Right lobe of liver (tissue), 6 donors: Measurements from ENCODE around the gene CS. TPM values are rescaled to one million over a fixed set of nuclear protein-coding genes. Genes with fewer than 3 reads are reported as not detected.

ENCODE experiments used
- ATAC-seq, 4 donors: fragments of 200-7000 bp; cut with Tn5 transposase; one replicate each; pipeline ENCODE4 v1.9.1; 2020; ENCODE audit warnings: mild to moderate bottlenecking in 4 of 4, moderate library complexity in 4 of 4
- DNase-seq, 3 donors: peaks; one replicate each; pipeline ENCODE4 v3.0.0-alpha.2; 2020
- H3K27ac ChIP-seq, 3 donors: fragments of 200-600 bp; one replicate each; pipeline ENCODE4 v1.8.0; 2022
- H3K27me3 ChIP-seq, 2 donors: fragments of 200-600 bp; one replicate each; pipeline ENCODE4 v1.8.0; 2022
- H3K36me3 ChIP-seq, 4 donors: fragments of 200-600 bp; sonication (generic) in 1 of 4; one replicate each; pipeline versions ENCODE4 v1.5.1 to v1.8.0; 2017 to 2022; ENCODE audit warnings: control low read depth in 1 of 4
- H3K4me1 ChIP-seq, 4 donors: fragments of 200-600 bp; sonication (generic) in 1 of 4; one replicate each; pipeline versions ENCODE4 v1.5.1 to v1.8.0; 2017 to 2022; ENCODE audit warnings: control low read depth in 1 of 4
- H3K4me3 ChIP-seq, 3 donors: fragments of 200-600 bp; one replicate each; pipeline ENCODE4 v1.8.0; 2022
- H3K9me3 ChIP-seq, 4 donors: fragments of 200-600 bp; sonication (generic) in 1 of 4; one replicate each; pipeline versions ENCODE4 v1.5.1 to v1.8.0; 2017 to 2022; ENCODE audit warnings: control low read depth in 1 of 4
- CTCF ChIP-seq, 4 donors: fragments of 200-600 bp in 3 of 4; fragments of 450-650 bp in 1 of 4; IDR thresholded peaks; one replicate each; pipeline versions ENCODE4 v1.5.1 to v1.8.0; 2016 to 2022; ENCODE audit warnings: antibody characterized with exemption in 4 of 4, mild to moderate bottlenecking in 2 of 4
- POLR2A ChIP-seq: fragments of 450-650 bp; IDR thresholded peaks from one replicate; pipeline ENCODE4 v1.6.1; 2017; ENCODE audit warnings: antibody characterized with exemption, mild to moderate bottlenecking
- WGBS: methylation state at CpG from one replicate; pipeline ENCODE4 v1.1.6; 2018; ENCODE audit warnings: low coverage, low lambda C conversion rate; ENCODE audit not compliant: insufficient coverage; ENCODE audit errors: missing lambda C conversion rate; 5-methylcytosine and 5-hydroxymethylcytosine counted together
- intact Hi-C, 2 donors: fragments of 100-400 bp; cut with DNase I; formaldehyde crosslinking; loops; one replicate each; pipeline versions ENCODE4 v1.11.2 to v1.14.1; 2022
- total RNA-seq, 6 experiments: library from RNA; depleted of rRNA in 2 of 6; stranded (reverse); fragments of >200 nt in 2 of 6; fragmentation: NEBNext Ultra II Directional in 3 of 6; extraction: Animal tissue kit (Norgen Biotek cat#: 25700) in 3 of 6; gene quantifications; one replicate each; pipeline versions ENCODE4 v1.1.0 to v1.2.4, GENCODE V29; 2016 to 2023
- donor health status: DM: no; HTN: yes; CAD: no.
- donor health status: DM: no; HTN: no; CAD: no.
- donor health status: DM: no; HTN: no; CAD: no.
- donor health status: DM: no; HTN: yes; CAD: no.
- donor health status: DM: no; HTN: yes; CAD: no.

CS gene
- total RNA-seq, 6 experiments from 2014 or later: 45.6 to 109 (median 61.2) TPM

GRCh38 chr12:56257491-56258067 lies 42.6 kb downstream of the CS start:
- H3K36me3 ChIP-seq: peaks cover 0 to 42% (median 17%) of the 10 kb centered on the region in 4 donors
- H3K4me1 ChIP-seq: peaks cover 0 to 15% (median 7%) of the 10 kb centered on the region in 4 donors
- intact Hi-C loops: no loop called here
- H3K4me3 ChIP-seq: peak overlapping the region; percentile 93 to 97 (median 97)
- 0% methylated on average over 3 of the region's 27 CpGs for WGBS
- DNase-seq (no peak), ATAC-seq (peak in 3 of 4 donors; percentile 5 to 20 (median 17))
- no peaks in the 10 kb centered on the region for H3K27me3 ChIP-seq
- no peak for TF ChIP-seq CTCF (IDR thresholded peaks at IDR 0.05)
- TF ChIP-seq POLR2A: no peak
- H3K9me3 ChIP-seq: no peaks in the 10 kb centered on the region
- peak overlapping the region; percentile 74 to 86 (median 75) for H3K27ac ChIP-seq

GRCh38 chr12:56257071-56257470 lies 43.1 kb downstream of the CS start:
- intact Hi-C loops: no loop called here

GRCh38 chr12:56256326-56256960 lies 43.7 kb downstream of the CS start:
- Histone ChIP-seq H3K36me3 (peaks cover 0 to 51% (median 21%) of the 10 kb centered on the region in 4 donors), H3K27ac (no peak overlapping the region), H3K9me3 (no peaks in the 10 kb centered on the region), H3K27me3 (no peaks in the 10 kb centered on the region), H3K4me3 (no peak overlapping the region), H3K4me1 (peaks cover 0 to 15% (median 7%) of the 10 kb centered on the region in 4 donors)
- ATAC-seq: no peak
- no peak for TF ChIP-seq POLR2A
- no peak for TF ChIP-seq CTCF (IDR thresholded peaks at IDR 0.05)
- intact Hi-C loops: no loop called here
- 33% methylated on average over 3 of the region's 4 CpGs for WGBS
- DNase-seq: peak in 1 of 3 donors; percentile 16

More at GRCh38 chr12:56257071-56257470, 43.1 kb downstream of the CS start:
- Histone ChIP-seq H3K27me3 (no peaks in the 10 kb centered on the region), H3K36me3 (peaks cover 0 to 47% (median 19%) of the 10 kb centered on the region in 4 donors), H3K4me1 (peaks cover 0 to 15% (median 7%) of the 10 kb centered on the region in 4 donors), H3K27ac (no peak overlapping the region), H3K9me3 (no peaks in the 10 kb centered on the region), H3K4me3 (peak overlapping the region; percentile 93 to 97 (median 97))
- TF ChIP-seq CTCF (IDR thresholded peaks at IDR 0.05) (no peak), POLR2A (no peak)
- DNase-seq (peak in 1 of 3 donors; percentile 12), ATAC-seq (no peak)
- 79% methylated on average over 6 of the region's 8 CpGs for WGBS

GRCh38 chr12:56255671-56256070 lies 44.5 kb downstream of the CS start:
- no peaks in the 10 kb centered on the region for H3K27me3 ChIP-seq

More at GRCh38 chr12:56255671-56256070, 44.5 kb downstream of the CS start:
- WGBS: 100% methylated on average over 2 of the region's 7 CpGs
- DNase-seq (peak in 1 of 3 donors; percentile 46), ATAC-seq (no peak)
- peaks cover 0 to 57% (median 22%) of the 10 kb centered on the region in 4 donors for H3K36me3 ChIP-seq
- TF ChIP-seq POLR2A (no peak), CTCF (IDR thresholded peaks at IDR 0.05) (no peak)
- intact Hi-C loops: no loop called here
- no peaks in the 10 kb centered on the region for H3K9me3 ChIP-seq
- no peak overlapping the region for H3K27ac ChIP-seq
- H3K4me3 ChIP-seq: no peak overlapping the region
- H3K4me1 ChIP-seq: peaks cover 0 to 15% (median 7%) of the 10 kb centered on the region in 4 donors
